ENCODE results near the gene LRRFIP2. TPM values are rescaled to one million over a fixed set of nuclear protein-coding genes. Genes with fewer than 3 reads are reported as not detected.

LRRFIP2 gene
- total RNA-seq, 2 experiments from 2014 or later = 31.7 TPM

DNA sequence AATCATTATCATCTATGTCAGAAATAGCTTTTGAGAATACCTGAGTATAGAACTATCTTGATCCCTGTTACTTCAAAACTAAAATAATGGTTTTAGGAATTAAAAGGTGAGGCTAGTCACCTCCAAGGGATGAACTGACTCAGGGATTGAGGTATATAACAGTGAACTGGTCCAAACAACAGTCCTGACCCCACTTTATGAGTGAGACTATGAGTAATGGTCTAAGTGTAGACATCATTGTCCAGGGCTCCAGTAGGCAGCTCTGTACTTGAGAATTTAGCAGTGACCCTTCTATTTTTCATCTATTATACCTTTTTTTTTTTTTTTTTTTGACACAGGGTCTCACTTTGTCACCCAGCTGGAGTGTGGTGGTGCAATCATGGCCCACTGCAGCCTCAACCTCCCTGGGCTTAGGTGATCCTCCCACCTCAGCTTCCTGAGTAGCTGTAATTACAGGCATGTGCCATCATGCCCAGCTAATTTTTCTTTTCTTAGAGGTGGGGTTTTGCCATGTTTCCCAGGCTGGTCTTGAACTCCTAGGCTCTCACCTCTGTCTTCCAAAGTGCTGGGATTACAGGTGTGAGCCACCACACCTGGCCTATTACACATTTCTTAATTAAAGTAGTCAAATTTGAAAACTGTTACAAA is 144.7 kb downstream of the LRRFIP2 start:
- no peaks in the 10 kb centered on the region for H3K9me3 Mint-ChIP-seq (ENCODE audit: insufficient read depth)
- CTCF ChIA-PET = no interaction called here
- H3K36me3 Mint-ChIP-seq (ENCODE audit: low read depth) = peaks cover 72% of the 10 kb centered on the region
- DNase-seq = no peak
- H3K4me1 Mint-ChIP-seq (ENCODE audit: low read depth) = peaks cover 14% of the 10 kb centered on the region
- H3K27me3 Mint-ChIP-seq (ENCODE audit: low read depth) = no peaks in the 10 kb centered on the region
- no peak overlapping the region for H3K4me3 Mint-ChIP-seq
- no peak overlapping the region for H3K27ac Mint-ChIP-seq
- POLR2A ChIA-PET = interaction anchor here (0.6 kb wide), 1 partner anchor 21 kb away, joined by 4 read pairs; no protein-coding TSS in a partner anchor
- no peak for ATAC-seq

DNA sequence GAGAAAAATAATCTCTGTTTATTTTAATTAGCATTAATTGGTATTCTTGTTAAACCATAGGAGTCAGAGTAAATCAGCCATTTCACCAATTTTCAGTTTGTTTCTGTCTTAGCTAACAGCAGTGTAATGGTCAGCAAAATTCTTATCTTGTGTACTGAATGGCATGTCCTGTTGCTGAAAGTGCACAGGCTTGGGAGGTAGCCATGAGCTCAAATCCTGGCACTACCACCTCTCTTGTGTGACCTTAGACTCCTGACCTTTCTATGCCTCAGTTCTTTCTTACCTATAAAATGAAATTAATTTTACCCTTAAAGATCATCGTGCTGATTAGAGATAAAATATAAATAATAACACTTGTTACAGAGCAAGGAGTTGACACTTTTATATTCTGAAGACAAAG is 145.3 kb downstream of the LRRFIP2 start:
- no peak overlapping the region for H3K27ac Mint-ChIP-seq
- POLR2A ChIA-PET = no interaction called here
- no peak for DNase-seq
- no peaks in the 10 kb centered on the region for H3K9me3 Mint-ChIP-seq (ENCODE audit: insufficient read depth)
- ATAC-seq = no peak
- CTCF ChIA-PET = no interaction called here
- no peak overlapping the region for H3K4me3 Mint-ChIP-seq
- peaks cover 73% of the 10 kb centered on the region for H3K36me3 Mint-ChIP-seq (ENCODE audit: low read depth)
- peaks cover 17% of the 10 kb centered on the region for H3K4me1 Mint-ChIP-seq (ENCODE audit: low read depth)
- no peaks in the 10 kb centered on the region for H3K27me3 Mint-ChIP-seq (ENCODE audit: low read depth)

DNA sequence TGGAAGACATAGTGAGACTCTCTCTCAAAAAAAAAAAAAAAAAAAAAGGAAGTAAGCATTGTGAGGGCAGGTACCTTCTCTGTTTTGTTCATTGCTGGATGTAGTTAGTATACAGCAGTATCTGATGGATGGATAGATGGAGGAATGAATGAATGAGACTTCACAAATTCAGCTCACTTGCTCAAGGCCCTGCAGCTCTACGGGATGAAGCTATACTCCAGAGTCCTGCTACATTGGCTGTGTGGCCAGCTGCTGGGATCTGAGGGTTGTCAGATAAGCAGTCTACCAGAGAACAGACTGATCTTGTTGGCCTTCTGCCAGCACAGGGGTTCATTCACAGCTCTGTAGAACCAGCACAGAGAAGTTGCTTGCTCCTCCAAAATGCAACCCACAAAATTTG is 146.1 kb downstream of the LRRFIP2 start:
- peaks cover 75% of the 10 kb centered on the region for H3K36me3 Mint-ChIP-seq (ENCODE audit: low read depth)
- H3K4me1 Mint-ChIP-seq (ENCODE audit: low read depth) = peaks cover 17% of the 10 kb centered on the region
- ATAC-seq (no peak), DNase-seq (no peak)
- no peak overlapping the region for H3K4me3 Mint-ChIP-seq
- H3K9me3 Mint-ChIP-seq (ENCODE audit: insufficient read depth) = no peaks in the 10 kb centered on the region
- CTCF ChIA-PET = no interaction called here
- POLR2A ChIA-PET = no interaction called here
- H3K27ac Mint-ChIP-seq = no peak overlapping the region
- no peaks in the 10 kb centered on the region for H3K27me3 Mint-ChIP-seq (ENCODE audit: low read depth)

DNA sequence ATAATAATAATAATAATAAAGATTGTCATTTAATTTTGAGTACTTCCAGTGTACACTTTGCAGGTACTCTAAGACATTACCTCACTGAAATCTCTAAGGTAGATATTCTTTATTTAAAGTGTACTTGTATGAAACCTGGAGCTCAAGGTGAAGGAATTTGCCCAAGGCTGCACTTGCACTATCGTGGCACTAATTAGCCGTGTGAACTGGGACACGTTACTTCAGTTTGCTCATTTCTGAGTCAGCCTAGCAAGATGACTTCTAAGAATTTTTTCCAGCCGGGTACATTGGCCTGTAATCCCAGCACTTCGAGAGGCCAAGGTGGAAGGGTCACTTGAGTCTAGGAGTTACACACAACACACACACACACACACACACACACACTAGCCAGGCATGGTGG is 147.5 kb downstream of the LRRFIP2 start:
- Mint-ChIP-seq H3K27ac (no peak overlapping the region), H3K4me1 (ENCODE audit: low read depth) (peaks cover 17% of the 10 kb centered on the region), H3K9me3 (ENCODE audit: insufficient read depth) (no peaks in the 10 kb centered on the region), H3K36me3 (ENCODE audit: low read depth) (peaks cover 74% of the 10 kb centered on the region), H3K4me3 (no peak overlapping the region), H3K27me3 (ENCODE audit: low read depth) (no peaks in the 10 kb centered on the region)
- ATAC-seq = no peak
- DNase-seq = no peak
- ChIA-PET POLR2A (no interaction called here), CTCF (interaction anchor here (1.3 kb wide), 1 partner anchor 68 kb away, joined by 3 read pairs; no protein-coding TSS in a partner anchor)

DNA sequence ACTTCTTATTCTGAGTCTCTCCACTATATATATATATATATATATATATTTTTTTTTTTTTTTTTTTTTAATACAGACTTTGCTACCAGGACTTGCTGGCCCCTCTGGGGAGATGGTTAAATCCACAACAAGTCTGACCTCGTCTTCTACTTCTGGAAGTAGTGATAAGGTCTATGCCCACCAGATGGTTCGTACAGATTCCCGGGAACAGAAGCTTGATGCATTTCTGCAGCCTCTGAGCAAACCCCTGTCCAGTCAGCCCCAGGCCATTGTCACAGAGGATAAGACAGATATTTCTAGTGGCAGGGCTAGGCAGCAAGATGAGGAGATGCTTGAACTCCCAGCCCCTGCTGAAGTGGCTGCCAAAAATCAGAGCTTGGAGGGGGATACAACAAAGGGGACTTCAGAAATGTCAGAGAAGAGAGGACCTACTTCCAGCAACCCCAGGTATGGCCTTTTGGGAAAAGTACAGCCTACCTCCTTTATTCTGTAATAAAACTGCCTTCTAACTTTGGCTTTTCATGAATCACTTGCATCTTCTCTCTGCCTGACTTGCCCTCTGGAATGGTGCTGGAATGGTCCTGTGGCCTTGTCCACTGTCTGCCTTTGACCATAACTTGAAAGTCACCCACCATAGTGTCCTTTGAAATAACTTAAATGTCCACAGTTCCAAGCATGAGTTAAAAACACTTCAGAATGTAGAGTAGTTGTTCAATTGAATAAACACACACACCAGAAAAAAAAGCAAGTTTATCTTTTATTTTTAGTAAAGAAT is 148.6 kb downstream of the LRRFIP2 start:
- H3K4me3 Mint-ChIP-seq = no peak overlapping the region
- ATAC-seq = no peak
- ChIA-PET POLR2A (no interaction called here), CTCF (interaction anchor here (1.5 to 2.9 kb wide), 6 partner anchors 8 to 188 kb away, joined by 5 to 25 read pairs (median 12); partner anchors contain the start of genes EPM2AIP1 and MLH1)
- H3K27ac Mint-ChIP-seq = no peak overlapping the region
- no peaks in the 10 kb centered on the region for H3K27me3 Mint-ChIP-seq (ENCODE audit: low read depth)
- peaks cover 73% of the 10 kb centered on the region for H3K36me3 Mint-ChIP-seq (ENCODE audit: low read depth)
- no peaks in the 10 kb centered on the region for H3K9me3 Mint-ChIP-seq (ENCODE audit: insufficient read depth)
- peaks cover 15% of the 10 kb centered on the region for H3K4me1 Mint-ChIP-seq (ENCODE audit: low read depth)
- no peak for DNase-seq

DNA sequence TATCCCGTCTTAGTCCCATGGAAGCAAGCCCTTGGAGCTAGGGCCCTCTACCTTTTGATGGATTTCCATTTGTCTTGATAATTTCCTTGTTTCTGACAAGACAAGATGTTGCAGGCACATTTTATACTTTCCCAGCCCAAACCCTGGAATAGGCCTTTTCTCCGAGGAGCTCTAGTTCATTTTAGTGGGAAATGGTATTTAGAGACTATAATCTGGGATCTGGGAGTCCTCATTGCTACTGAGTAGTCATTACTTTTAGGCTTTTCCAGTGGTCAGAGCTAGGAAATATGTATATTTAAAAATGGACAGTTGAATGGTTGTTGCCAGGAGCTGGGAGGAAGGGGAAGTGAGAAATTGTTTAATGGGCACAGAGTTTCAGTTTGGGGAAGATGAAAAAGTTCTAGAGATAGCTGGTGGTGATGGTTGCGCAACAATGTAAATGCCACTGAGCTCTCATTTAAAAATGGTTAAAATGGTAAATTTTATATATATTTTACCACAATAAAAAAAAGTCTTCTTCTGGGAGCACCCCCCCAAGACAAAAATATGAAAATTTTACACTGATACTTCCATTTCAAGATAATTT is 149.5 kb downstream of the LRRFIP2 start:
- no peak overlapping the region for H3K4me3 Mint-ChIP-seq
- no peak overlapping the region for H3K27ac Mint-ChIP-seq
- peaks cover 7% of the 10 kb centered on the region for H3K4me1 Mint-ChIP-seq (ENCODE audit: low read depth)
- ChIA-PET CTCF (interaction anchor here (0.8 to 2.9 kb wide), 15 partner anchors 9 to 201 kb away, joined by 3 to 25 read pairs (median 5); partner anchors contain the start of genes EPM2AIP1 and MLH1), POLR2A (interaction anchor here (0.8 kb wide), 2 partner anchors 10 to 201 kb away, joined by 3 read pairs; no protein-coding TSS in a partner anchor)
- no peaks in the 10 kb centered on the region for H3K9me3 Mint-ChIP-seq (ENCODE audit: insufficient read depth)
- H3K36me3 Mint-ChIP-seq (ENCODE audit: low read depth) = peaks cover 74% of the 10 kb centered on the region
- DNase-seq (no peak), ATAC-seq (no peak)
- no peaks in the 10 kb centered on the region for H3K27me3 Mint-ChIP-seq (ENCODE audit: low read depth)

DNA sequence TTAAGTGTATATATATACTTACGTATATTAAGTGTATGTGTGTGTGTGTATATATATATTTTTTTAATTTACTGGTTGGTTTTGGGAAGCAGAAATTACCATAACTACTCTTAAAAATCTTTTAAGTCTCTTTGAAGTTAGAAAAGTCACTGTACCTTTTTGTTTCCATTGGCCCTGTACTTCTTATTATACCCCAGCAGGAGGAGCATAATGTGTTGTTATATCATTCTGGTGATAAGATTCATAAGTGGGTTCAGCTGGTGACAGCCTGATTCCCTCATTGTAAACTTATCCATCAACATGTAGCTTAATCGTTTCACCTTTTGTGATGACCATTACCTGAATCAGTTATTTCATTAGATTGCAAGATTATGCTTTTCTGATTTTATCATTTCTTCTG is 150.3 kb downstream of the LRRFIP2 start:
- Mint-ChIP-seq H3K36me3 (ENCODE audit: low read depth) (peaks cover 78% of the 10 kb centered on the region), H3K27ac (no peak overlapping the region), H3K4me1 (ENCODE audit: low read depth) (peaks cover 7% of the 10 kb centered on the region), H3K4me3 (no peak overlapping the region), H3K27me3 (ENCODE audit: low read depth) (no peaks in the 10 kb centered on the region), H3K9me3 (ENCODE audit: insufficient read depth) (no peaks in the 10 kb centered on the region)
- no peak for ATAC-seq
- DNase-seq = no peak
- ChIA-PET POLR2A (interaction anchor here (0.8 kb wide), 3 partner anchors 11 to 202 kb away, joined by 3 read pairs; no protein-coding TSS in a partner anchor), CTCF (interaction anchor here (0.6 to 2.9 kb wide), 16 partner anchors 9 to 202 kb away, joined by 3 to 25 read pairs (median 5); partner anchors contain the start of genes EPM2AIP1 and MLH1)

DNA sequence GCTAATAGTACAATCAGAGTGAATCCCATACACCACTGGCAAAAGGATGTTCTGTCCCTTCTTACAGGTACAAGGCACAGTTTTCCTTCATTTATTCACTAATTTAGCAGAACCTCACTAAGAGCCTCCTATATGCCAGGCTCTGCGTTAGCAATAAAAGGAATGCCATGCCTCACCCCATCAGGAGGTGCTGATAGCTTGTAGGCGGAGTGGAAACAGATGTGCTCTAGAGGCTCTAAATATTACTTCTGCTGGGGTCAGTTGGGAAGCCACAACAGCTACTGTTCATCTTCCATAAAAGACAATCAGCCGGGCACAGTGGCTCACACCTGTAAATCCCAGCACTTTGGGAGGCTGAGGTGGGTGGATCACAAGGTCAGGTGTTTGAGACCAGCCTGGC is 156.7 kb downstream of the LRRFIP2 start:
- Mint-ChIP-seq H3K4me3 (no peak overlapping the region), H3K27ac (no peak overlapping the region), H3K9me3 (ENCODE audit: insufficient read depth) (no peaks in the 10 kb centered on the region), H3K36me3 (ENCODE audit: low read depth) (peaks cover 71% of the 10 kb centered on the region), H3K4me1 (ENCODE audit: low read depth) (no peaks in the 10 kb centered on the region), H3K27me3 (ENCODE audit: low read depth) (no peaks in the 10 kb centered on the region)
- DNase-seq (no peak), ATAC-seq (no peak)
- CTCF ChIA-PET = no interaction called here
- POLR2A ChIA-PET = no interaction called here

DNA sequence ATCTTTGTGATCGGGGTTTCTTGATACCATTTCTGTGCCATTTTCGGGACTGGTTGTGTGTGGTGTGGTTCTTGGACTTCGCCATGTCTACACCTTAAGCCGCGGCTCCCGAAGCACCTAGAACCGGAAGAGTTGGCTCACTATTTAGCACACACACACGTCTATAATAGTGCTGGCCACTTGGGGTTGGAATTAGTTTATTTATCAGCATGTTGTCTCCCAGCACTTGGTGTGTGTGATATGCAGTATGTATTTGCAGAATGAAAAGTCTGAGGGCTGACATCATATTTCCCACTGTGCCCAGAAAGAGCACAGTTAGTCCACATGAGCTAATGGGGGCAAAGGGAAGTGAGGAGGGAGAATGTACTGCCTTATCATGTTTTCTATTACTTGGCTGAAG is 157.5 kb downstream of the LRRFIP2 start:
- ChIA-PET POLR2A (no interaction called here), CTCF (no interaction called here)
- H3K9me3 Mint-ChIP-seq (ENCODE audit: insufficient read depth) = no peaks in the 10 kb centered on the region
- no peaks in the 10 kb centered on the region for H3K27me3 Mint-ChIP-seq (ENCODE audit: low read depth)
- no peaks in the 10 kb centered on the region for H3K4me1 Mint-ChIP-seq (ENCODE audit: low read depth)
- H3K4me3 Mint-ChIP-seq = no peak overlapping the region
- H3K36me3 Mint-ChIP-seq (ENCODE audit: low read depth) = peaks cover 69% of the 10 kb centered on the region
- no peak overlapping the region for H3K27ac Mint-ChIP-seq
- ATAC-seq = no peak
- no peak for DNase-seq

DNA sequence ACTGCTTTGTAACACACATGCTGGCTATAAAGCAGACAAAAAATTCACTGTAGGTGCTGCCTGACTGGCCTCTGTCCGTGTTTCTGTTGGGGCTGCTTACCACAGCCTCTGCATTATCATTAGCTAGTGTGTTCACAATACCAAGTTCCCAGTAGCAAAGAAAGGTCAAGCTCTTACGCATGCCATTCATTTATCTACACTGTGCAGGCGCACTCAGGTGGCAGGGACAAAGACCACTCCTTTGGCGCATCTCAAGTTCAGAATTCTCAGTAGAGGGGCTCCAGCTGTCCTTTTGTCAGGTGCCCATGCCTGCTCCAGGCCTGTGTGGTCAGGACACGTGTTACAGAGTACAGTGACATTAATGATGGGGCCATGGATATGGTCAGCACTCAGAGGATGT is 158.7 kb downstream of the LRRFIP2 start:
- Mint-ChIP-seq H3K27ac (no peak overlapping the region), H3K27me3 (ENCODE audit: low read depth) (no peaks in the 10 kb centered on the region), H3K9me3 (ENCODE audit: insufficient read depth) (no peaks in the 10 kb centered on the region), H3K4me1 (ENCODE audit: low read depth) (peaks cover 3% of the 10 kb centered on the region), H3K36me3 (ENCODE audit: low read depth) (peaks cover 70% of the 10 kb centered on the region), H3K4me3 (no peak overlapping the region)
- DNase-seq (no peak), ATAC-seq (no peak)
- POLR2A ChIA-PET = no interaction called here
- CTCF ChIA-PET = interaction anchor here (1.0 kb wide), 1 partner anchor 10 kb away, joined by 3 read pairs; no protein-coding TSS in a partner anchor

DNA sequence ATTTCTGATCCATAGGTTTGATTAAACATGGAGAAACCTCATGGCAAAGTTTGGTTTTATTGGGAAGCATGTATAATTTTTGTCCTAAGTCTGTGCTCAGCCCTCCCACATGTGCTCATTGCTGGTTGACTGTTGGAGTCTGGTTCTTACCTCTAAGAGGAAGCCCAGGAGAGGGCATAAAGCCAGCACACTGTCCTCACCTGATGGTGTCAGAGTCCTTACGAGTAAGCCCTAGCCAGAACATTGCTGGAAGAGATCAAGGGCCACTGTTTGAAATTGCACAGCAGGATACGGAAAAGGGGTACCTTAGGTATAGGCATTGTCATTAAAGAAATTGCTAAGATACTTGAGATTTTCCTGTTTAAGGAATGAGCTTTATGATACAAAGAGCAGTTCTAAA is 159.8 kb downstream of the LRRFIP2 start:
- DNase-seq = no peak
- no peaks in the 10 kb centered on the region for H3K27me3 Mint-ChIP-seq (ENCODE audit: low read depth)
- no peak for ATAC-seq
- peaks cover 60% of the 10 kb centered on the region for H3K36me3 Mint-ChIP-seq (ENCODE audit: low read depth)
- H3K9me3 Mint-ChIP-seq (ENCODE audit: insufficient read depth) = no peaks in the 10 kb centered on the region
- ChIA-PET POLR2A (no interaction called here), CTCF (interaction anchor here (1.0 kb wide), 1 partner anchor 9 kb away, joined by 3 read pairs; no protein-coding TSS in a partner anchor)
- H3K4me3 Mint-ChIP-seq = no peak overlapping the region
- no peak overlapping the region for H3K27ac Mint-ChIP-seq
- peaks cover 3% of the 10 kb centered on the region for H3K4me1 Mint-ChIP-seq (ENCODE audit: low read depth)
